Activated CD8-positive, alpha-beta memory T cell treated with anti-CD3 and anti-CD28 coated beads, Interleukin-2, amount 50 U/mL, for 48 hours (primary cell): ENCODE data around the gene HK3.

Experiments used
- DNase-seq: peaks from one replicate; pipeline ENCODE4 v3.0.0-alpha.2; 2020

Gene HK3

DNA sequence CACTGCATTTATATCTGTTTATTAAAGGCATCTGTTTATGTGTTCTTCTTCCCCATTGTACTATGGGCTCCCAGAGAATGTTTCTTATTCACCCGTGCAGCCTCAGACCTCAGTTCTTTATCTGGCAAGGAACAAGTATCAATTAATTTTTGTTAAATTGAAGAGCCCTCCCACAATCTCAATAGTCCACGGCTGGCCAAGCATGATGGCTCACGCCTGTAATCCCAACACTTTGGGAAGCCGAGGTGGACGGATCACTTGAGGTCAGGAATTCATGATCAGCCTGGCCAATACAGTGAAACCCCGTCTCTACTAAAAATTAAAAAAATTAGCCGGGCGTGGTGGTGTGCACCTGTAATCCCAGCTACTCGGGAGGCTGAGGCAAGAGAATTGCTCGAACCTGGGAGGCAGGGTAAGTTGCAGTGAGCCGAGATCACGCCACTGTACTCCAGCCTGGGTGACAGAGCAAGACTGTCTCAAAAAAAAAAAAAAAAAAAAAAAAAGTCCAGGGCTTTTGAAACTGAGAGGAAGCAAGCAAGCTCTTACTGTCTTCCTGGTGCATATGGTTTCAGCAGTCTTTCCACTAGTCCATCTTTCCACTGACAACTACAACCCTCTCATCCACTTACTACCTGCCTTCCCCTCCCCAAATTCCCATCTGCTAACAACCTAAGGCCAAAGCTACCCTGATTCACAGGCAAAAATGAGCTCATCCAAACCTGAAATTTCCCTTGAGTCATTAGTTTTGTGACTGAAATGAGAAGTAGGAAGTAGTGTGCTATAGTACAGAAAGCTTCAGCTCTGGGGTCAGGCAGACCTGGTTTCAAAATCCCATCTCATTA is 2.3 kb upstream of the HK3 start:
- DNase-seq, result peak; percentile 51

DNA sequence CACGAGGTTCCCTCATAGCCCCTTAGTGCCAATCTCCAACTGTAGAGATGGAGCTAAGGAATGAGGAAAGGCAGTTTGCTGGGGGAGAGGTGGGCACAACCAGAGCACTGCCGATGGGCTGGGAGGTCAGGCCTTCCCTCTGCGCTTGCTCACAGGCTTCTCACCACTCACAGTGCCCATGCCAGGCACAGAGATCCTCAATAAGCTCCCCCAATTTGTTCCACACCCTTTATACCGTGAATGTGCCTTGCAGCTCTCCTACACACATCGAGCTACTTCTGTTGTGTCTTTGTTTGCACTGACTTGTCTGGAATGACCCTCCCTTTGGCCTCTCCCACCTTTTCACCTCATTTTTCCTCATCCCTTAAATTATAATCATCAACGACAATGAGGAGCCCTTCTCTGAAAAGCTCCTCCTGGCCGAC is 1.6 kb upstream of the HK3 start:
- no peak for DNase-seq

GRCh38 chr5:176899946-176900779 is 1.0 kb upstream of the HK3 start:
- no peak for DNase-seq

- no peak for DNase-seq
These were observed 1.9 kb downstream of the HK3 start for GRCh38 chr5:176897263-176897662.

- DNase-seq, result no peak
These were observed 3.3 kb downstream of the HK3 start for GRCh38 chr5:176895831-176896230.

- no peak for DNase-seq
These were observed 4.8 kb downstream of the HK3 start for GRCh38 chr5:176894298-176894697.

DNA sequence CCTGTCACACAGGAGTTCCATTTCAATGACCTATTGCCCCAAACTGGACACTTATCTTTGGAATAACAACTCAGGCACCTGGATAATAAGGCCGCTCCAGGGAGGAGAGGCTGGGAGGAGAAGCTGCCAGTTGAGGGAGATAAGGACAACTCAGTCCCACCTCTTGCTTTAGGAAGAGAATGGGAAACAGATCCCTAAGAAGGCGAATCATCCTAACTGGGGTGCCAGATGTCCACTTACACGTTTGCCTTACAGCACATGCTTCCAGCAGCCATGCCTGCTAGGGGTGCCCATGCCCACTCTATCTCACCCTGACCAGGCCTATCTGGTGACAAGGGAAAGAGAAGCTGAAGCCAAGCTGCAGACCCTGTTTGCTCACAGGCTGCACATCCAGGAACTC is 6.5 kb downstream of the HK3 start:
- DNase-seq, result peak; percentile 23

DNA sequence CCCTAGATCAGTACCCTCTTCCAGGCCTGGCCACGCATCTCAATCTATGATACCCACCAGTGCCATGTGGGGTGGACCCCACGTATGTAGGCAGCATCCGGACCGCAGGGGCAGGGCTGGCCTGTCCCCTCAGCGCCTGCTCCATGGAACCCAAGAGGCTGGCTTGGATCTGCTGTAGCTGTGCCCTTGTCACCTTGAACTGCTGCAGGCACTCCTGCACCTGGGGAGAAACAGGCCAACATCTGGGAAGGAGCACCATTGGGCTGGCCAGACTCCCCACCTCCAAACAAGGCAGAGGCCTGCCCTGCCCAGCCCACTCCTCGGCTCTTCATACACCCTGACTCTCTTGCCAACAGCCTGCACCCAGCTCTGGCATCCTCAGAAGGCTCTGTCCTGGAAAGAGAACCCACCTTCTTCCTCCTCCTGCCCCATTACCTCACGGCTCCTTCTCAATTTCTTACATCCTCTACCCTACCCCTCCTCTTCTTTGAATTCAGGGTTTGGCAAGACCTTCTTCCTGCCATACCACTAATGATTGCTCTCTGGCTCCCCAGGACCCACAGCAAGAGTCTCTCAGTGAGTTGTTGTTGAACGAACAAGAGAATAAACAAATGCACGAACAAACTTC is 7.7 kb downstream of the HK3 start:
- peak; percentile 25 for DNase-seq

GRCh38 chr5:176890455-176891330 is 8.5 kb downstream of the HK3 start:
- DNase-seq, result no peak

DNA sequence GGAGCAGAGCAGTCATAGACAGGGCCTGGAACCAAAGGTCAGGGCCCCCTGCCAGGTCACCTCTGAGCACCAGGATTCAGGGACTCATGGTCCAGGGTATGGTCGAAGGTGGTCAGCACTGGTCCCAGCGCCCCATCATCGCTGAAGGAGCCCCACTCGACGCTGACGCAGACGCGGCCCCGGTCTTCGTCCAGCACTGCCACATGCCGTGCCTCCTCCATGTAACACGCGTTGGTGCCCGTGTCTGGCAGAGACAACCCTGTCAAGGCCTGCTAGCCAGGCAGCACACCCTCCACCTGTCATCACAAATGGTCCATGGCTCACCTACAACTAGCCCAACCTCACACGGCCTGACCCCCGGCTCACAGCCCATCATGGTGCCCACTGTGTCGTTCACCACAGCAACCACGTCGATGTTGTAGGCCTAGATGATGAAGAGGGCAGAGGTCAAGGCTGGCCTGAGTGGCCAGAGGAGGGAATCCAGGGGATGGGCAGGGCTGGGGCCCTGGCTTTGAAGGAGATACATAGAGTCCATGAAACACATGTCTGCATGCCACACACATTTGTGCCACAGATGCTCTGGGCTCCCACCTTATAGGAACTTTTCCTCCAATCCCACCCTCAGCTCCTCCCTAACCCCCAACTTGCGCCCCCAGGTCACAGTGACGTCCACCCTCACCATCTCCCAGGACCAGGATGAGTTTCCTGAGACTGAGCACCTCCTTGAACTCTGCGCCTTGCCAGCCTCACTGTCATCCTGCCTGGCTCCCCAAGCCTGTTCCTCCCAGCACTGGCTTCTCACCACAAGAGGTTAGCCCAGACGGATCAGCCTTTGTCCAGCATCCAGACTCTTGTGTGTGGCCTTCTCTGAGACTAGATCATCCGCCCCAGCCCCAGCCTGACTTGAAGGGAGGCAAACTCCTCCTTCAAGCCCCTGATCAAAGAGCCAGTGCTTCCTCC is 9.5 kb downstream of the HK3 start:
- no peak for DNase-seq

GRCh38 chr5:176888865-176889165 is 10.3 kb downstream of the HK3 start:
- DNase-seq, result no peak

DNA sequence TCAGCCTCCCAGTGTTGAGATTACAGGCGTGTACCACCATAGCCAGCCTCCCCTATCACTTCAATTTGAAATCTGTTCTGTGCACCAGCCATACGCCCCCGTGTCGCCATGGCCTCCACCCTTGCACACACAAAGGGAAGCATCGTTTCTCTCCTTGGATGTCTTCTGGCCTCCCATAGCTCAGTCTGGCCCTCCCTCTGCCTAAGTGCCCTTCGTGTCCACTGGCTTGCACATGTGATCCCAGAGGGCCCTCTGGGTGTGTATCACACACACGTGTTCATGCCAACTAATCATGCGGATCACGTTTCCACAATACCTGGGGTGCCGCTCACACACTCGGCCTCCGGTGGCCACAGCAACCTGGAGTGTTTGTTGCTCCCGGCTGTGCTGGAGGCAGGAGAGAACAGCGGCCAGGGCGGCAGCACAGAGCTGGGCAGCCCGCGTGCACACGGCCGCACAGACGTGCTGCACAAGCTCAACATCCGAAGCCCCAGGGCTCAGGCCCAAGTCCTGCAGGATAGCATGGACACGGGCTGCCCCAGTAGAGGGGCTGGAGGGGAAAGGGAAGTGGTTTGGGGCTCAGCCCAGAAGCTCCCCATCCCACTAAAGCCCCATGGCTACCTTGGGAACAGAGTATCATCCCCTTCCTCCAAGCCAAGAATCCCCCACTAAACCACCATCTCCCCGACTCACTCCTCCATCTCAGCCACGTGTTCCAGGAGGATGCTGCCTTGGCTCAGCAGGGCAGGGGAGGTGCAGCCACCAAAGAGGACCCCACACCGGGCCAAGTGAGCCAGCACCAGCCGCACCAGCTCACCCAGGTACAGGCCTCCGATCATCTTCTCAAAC is 10.9 kb downstream of the HK3 start:
- no peak for DNase-seq

GRCh38 chr5:176887252-176887849 is 11.8 kb downstream of the HK3 start:
- no peak for DNase-seq

DNA sequence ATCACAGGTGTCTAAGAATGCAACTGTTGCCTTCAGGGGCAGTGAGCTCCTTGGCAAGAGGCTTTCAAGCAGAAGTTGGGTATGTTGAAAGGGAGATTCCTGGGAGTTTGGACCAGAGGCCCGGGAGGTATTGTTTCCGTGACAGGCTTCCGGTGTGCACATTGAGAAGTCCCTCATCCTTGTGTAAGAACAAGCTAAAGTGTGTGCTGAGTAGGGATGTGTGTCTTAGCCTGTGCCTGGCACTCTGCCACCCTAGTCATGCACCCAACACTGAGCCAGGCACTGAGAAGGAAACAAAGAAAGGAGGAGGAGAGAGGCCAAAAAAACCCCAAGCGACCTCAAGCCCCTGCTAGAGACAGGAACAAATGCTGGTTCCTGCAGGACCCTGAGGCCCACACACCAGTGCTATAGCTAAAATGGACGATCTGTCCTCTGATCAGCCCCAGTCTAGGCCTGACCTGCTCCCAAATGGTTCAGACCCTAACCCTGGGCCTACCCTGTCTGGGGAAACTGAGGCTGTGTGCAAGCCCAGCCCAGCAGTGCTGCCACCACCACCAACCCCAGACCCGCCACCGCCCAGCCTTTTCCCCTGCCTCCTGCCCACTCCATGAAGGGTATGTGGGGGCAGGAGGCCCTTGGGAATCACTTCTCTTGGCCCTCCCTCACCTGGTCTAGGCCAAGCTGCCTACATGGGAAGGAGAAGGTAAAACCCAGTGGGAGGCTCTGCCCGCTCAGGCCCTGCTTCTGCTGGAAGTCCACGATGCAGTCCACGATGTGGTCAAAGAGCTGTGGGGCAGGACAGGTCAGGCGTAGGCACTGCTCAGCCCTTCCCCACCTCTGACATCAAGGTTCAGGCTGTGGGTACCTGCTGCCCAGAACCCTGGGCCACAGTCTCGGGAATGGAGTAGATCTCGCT is 12.6 kb downstream of the HK3 start:
- no peak for DNase-seq

GRCh38 chr5:176884571-176884890 is 14.6 kb downstream of the HK3 start:
- DNase-seq, result no peak

GRCh38 chr5:176883700-176884570 is 15.2 kb downstream of the HK3 start:
- DNase-seq, result no peak

- DNase-seq, result no peak
These were observed 16.6 kb downstream of the HK3 start for GRCh38 chr5:176882567-176882903.

DNA sequence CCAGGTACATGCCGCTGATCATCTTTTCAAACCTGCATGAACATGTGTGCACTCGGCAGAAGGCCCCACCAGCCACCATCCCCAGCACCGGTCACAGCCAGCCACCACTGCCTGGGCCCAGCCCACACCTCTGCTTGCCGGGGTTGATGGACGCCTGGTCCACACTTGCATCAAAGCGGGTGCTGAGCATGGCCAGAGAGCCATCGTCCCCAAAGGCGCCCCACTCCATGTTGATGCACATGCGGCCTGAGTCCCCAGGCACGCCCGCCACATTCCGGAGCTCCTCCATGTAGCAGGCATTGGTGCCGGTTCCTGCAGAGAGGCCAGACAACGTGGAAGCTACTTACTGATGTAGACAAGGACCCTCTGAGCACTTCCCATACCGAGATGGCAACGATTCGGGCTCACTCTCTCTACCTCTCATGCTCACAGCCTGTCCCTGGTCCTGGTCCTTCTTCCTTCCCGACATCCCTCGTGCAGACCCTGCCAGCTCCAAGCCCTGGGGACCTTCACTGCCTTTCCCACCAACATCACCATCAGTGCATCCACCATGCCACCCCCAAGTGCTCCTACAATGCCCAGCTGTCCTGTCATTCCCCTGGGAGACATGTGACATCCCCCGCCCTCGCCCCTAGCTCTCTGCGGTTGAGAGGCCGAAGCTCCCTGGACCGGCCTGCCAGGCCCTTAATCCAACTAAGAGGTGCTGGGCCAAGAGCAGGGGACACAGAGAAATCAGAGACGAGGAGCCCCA is 17.2 kb downstream of the HK3 start:
- no peak for DNase-seq
